LNCaP clone FGC (cell line): ENCODE measurements around the gene ARHGAP18.

Source experiments
- DNase-seq: peaks from one replicate; pipeline ENCODE4 v3.0.0-alpha.2; 2011; ENCODE audit warnings: low read depth
- H3K4me3 ChIP-seq: 2 replicates; pipeline ENCODE4 v1.5.1; 2011; ENCODE audit warnings: mild to moderate bottlenecking, low read depth, low read length, control low read depth
- CTCF ChIP-seq: IDR thresholded peaks from 2 replicates; pipeline ENCODE4 v1.5.1; 2012; ENCODE audit warnings: mild to moderate bottlenecking; ENCODE audit not compliant: control insufficient read depth, insufficient read depth; ENCODE audit errors: extremely low read depth

Gene ARHGAP18

GRCh38 chr6:129680633-129681032 is 29.3 kb downstream of the ARHGAP18 start:
- no peak for DNase-seq
- no peak for TF ChIP-seq CTCF
- H3K4me3 ChIP-seq = no peak overlapping the region

DNA sequence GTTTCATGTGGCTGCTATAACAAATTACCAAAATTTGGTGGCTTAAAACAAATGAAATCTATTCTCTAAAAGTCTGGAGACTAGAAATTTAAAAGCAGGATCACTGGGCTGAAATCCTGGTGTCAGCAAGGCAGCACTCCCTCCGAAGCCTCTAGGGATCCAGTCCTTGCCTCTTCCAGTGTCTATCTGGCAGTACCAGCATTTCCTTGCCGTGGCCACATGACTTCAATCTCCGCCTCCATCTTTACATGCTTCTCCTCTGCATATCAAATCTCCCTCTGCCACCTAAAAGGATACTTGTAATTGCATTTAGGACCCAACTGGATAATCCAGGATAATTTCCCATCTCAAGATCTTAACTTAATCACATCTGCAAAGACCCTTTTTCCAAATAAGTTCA is 30.2 kb downstream of the ARHGAP18 start:
- TF ChIP-seq CTCF = no peak
- no peak for DNase-seq
- H3K4me3 ChIP-seq = no peak overlapping the region

- no peak overlapping the region for H3K4me3 ChIP-seq
- no peak for TF ChIP-seq CTCF
- no peak for DNase-seq
Observed at GRCh38 chr6:129679275-129679674, 30.7 kb downstream of the ARHGAP18 start.

GRCh38 chr6:129678463-129678862 is 31.5 kb downstream of the ARHGAP18 start:
- no peak overlapping the region for H3K4me3 ChIP-seq
- TF ChIP-seq CTCF = no peak

DNA sequence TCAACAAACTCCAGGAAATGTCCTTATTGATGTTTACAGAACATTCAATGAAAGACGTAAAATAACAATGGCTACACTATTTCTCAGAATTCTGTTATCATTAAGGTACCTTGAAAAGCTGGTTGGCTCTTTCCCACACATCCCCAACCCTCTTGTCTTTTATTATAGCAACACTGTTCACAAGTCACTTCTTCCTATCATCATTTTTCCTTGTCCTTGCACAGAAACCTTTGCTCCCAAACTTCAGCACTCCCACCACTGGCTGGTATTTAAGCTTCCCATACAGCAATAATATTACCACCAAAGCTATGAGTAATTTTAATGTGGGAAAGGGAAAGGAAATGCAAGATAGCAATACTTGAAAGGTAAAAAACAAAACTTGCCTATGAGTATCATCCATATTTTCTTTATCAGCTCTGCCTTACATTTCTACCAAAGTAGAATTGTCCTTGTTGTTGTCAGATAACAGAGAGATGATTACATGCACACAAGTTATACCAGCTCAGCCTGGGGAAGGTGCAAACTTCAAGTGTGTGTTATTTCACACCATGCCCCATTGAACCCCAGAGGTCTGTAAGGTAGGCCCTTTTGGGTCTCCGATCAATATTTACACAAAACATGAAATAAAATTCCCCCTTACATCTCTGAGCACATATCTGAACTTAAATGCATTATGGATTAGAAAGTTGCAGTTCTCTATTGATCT is 32.2 kb downstream of the ARHGAP18 start:
- H3K4me3 ChIP-seq = no peak overlapping the region
- DNase-seq = peak; percentile 39
- TF ChIP-seq CTCF = no peak

More at GRCh38 chr6:129678463-129678862, 31.5 kb downstream of the ARHGAP18 start:
- DNase-seq = no peak

DNA sequence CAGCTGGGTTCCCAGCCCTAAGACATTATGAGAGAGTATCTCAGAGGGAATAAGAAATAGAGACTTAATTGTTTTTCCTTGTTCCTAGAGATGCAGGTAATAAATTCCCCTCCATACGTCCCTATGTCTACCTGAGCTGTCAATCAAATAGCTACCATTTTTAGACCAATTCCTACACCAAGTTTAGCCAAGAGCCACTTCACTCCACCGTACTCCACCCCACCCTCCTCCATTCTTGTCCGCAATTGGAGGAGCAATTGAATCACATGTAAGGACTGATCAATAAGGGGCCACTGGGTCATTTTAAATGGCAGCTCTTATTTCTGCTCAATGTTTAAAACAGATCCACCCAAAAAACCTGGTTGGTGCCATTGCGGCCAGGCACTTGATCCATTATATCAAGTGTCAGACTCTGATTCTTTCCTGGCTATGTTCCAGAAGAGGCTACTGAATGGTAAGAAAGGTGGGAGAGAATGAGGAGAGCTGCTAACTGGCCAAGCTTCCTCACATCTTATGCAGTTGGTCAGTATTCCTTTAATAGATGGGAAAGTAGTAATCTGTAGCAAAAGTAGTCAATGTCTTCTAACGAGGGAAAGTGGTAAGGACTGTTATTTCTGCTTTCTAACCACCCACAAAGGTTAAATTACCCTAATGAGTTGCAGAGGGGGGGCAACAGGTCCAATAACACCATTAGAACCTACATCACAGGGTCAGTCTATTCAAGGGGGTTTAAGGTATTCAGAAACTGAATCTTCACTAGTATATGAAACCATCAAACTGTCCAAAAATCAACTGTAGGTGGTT is 34.1 kb downstream of the ARHGAP18 start:
- no peak for TF ChIP-seq CTCF
- no peak overlapping the region for H3K4me3 ChIP-seq
- DNase-seq = no peak
